ENCODE measurements around the gene RNF223. TPM values are rescaled to one million over a fixed set of nuclear protein-coding genes. Genes with fewer than 3 reads are reported as not detected.

The RNF223 gene
- not detected in 2 replicates for total RNA-seq (2014; rRNA removed; shearing (Covaris generic))

DNA sequence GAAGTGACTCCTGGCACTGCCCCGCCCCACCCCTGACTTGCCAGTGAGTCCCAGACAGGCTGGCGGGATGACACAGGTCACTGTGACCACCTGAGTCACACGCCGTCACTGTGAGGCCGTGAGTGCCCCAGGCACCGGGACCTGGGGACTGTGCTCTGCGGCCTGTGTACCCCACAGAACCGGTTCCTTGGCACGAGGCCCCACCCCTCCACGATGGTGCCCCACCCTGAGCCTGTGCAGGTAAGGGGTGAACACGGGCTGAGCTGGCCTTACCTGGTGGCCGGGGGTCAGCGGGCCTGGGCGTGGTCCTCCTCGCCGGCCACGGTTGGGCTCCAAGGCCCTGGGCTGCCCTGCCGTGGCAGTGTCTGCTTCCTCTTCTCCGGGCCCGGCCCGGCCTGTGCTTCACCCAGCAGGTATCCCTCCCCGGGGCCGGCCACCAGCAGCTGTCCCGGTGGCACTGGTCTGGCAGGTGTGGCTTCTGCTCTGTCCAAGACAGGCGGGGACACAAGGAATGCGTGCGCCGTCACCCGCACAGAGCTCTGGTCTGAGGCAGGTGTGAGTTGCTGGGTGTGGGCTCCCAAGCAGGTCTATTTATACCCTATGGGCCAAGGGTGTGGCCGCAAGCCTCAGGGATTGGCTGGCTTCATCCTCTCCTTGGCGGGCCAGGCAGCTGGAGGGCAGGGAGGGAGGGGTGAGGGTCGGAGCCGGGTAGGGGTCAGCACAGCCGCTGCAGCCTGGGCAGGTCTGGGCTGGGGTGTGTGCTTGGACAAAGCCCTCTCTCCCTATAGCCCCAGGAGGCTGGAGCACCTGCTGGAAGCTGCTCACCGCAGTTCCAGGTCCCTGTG lies at the start of gene RNF223:
Gene RNF223 (minus strand): TSS at position 564 of the 845 bp plus-strand sequence. CDS start 1,740 bp downstream, outside the sequence.
- H3K4me3 ChIP-seq (ENCODE audit: insufficient read depth, low read depth, low read length), result no peak within 1 kb of the TSS
- DNase-seq, result peak; percentile 74
- peaks cover 17% of the 10 kb centered on the region; the same call in 1 of the 2 replicates for H3K27me3 ChIP-seq (ENCODE audit: control insufficient read depth, insufficient read depth, low read length)
- H3K36me3 ChIP-seq (replicated peaks; ENCODE audit: control insufficient read depth, insufficient read depth, low read length), result no peaks in the 10 kb centered on the region

DNA sequence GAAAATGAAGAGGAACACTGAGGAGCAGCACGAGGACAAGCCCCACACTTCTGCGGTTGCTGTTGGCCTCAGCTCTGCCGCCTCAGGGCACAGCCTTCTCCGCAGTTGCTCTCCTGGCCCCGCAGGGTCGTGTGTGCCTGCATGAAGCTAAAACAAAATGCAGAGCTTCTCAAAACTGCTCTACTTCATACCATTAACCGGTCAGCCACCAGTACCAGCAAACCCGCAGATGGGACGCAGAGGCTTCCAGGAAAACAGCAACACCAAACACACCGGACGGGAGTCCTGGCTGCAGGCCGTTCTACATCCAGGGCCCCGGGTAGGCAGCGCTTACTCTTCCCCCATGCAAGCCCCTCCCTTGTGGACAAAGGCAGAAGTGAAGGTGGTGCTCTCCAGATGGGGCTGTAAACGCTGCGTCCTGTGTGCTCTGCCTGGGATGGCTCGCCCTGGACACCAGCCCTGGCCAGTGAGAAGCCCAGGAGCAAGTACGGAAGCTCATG lies 48.9 kb upstream of the RNF223 start:
- H3K4me3 ChIP-seq (ENCODE audit: insufficient read depth, low read depth, low read length), result no peak overlapping the region
- peaks cover 9% of the 10 kb centered on the region; the same call in 1 of the 2 replicates for H3K27me3 ChIP-seq (ENCODE audit: control insufficient read depth, insufficient read depth, low read length)
- H3K36me3 ChIP-seq (replicated peaks; ENCODE audit: control insufficient read depth, insufficient read depth, low read length), result no peaks in the 10 kb centered on the region
- peak; percentile 79 for DNase-seq

DNA sequence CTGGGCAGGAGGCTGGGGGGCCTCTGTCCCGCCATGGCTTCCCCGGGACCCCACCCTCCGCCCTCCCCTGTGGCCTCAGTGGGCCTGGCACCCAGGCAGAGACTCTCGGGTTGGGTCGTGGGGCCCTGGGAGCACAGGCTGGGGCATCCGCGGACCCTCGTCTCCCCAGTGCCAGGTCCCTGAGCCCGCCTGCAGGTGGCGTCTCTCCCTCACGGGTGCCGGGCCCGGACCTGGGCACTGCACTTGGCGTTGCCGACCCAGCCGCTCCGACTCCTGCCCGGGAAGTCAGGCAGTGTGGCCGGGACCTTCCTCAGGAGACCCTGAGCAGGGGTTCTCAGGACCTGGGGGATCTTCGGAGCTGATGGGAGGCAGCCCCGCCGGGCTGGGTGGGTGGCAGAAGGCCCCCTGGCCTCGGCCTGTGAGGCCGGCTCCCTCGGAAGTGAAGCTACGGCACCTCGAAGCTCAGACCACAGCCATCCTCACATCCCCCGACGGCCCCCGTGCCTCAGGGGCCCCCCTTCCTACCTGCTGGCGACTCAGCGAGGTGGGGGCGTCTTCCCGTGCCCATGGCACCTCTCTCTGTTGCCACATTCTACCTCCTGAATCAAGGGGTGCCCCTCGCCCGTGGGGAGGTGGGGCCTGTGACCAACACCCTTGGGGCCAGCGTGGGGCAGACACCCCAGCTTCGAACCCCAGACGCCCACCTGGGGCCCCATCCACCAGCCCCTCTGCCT lies 48.1 kb upstream of the RNF223 start:
- DNase-seq, result peak; percentile 98
- no peak overlapping the region for H3K4me3 ChIP-seq (ENCODE audit: insufficient read depth, low read depth, low read length)
- H3K27me3 ChIP-seq (ENCODE audit: control insufficient read depth, insufficient read depth, low read length), result peaks cover 15% of the 10 kb centered on the region
- H3K36me3 ChIP-seq (replicated peaks; ENCODE audit: control insufficient read depth, insufficient read depth, low read length), result no peaks in the 10 kb centered on the region

DNA sequence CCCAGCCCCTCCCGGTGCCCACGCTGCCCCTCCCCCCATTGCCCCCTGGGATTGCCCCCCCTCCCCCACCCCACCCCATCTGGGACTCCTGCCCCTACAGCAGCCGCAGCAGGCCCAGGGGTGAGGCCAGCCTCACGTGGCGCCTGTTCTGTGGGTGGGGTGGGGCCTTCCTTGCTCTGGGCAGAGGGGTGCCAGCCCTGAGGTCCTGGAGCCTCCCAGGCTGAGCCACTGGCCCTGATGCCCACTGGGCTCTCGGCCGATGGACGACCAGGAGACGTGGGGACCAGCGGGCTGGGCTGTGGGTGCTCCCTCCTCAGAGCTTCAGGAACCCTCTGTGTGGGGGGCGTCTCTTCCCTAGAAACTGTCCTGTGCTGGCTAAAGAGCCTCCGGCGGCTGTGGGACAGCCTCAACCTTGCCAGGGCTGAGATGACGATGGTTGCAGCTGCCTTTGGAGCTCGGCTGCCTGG lies 47.5 kb upstream of the RNF223 start:
- Histone ChIP-seq H3K27me3 (ENCODE audit: control insufficient read depth, insufficient read depth, low read length) (peaks cover 19% of the 10 kb centered on the region), H3K4me3 (ENCODE audit: insufficient read depth, low read depth, low read length) (no peak overlapping the region), H3K36me3 (replicated peaks; ENCODE audit: control insufficient read depth, insufficient read depth, low read length) (no peaks in the 10 kb centered on the region)
- peak; percentile 78 for DNase-seq

DNA sequence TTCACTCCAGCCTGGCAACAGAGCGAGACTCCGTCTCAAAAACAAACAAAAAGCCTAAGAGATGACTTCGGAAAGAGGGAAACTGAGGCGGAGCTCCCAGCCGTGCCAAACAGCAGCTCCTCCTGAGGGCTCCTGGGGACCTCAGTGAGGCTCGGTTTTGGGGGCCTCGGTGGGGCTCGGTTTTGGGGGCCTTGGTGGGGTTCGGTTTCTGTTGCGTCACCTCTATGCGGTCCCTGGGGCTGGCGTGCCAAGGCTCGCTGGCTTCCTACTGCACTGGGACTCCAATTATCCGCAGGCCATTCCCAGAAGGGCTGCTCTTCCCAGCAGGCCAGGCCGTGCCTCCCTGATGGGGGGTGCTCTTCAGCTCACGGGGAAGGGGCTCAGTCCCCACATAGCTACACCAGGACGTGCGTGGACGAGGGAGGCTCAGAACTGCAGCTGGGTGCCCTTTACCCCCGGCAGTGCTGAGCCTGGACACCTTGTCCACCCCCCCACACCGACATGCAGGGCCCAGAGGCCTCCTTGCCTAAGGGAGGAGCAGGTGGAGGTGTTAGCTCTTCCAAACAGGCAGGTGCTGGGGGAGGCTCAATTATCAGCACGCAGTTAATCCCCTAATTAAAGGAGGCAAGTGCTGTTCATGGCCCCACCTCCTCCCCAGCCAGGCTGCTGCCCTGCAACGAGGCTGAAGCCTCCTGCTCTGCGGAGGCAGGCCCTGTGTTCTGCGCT lies 46.9 kb upstream of the RNF223 start:
- DNase-seq, result peak; percentile 63
- peaks cover 21% of the 10 kb centered on the region for H3K27me3 ChIP-seq (ENCODE audit: control insufficient read depth, insufficient read depth, low read length)
- H3K36me3 ChIP-seq (replicated peaks; ENCODE audit: control insufficient read depth, insufficient read depth, low read length), result no peaks in the 10 kb centered on the region
- H3K4me3 ChIP-seq (ENCODE audit: insufficient read depth, low read depth, low read length), result no peak overlapping the region

DNA sequence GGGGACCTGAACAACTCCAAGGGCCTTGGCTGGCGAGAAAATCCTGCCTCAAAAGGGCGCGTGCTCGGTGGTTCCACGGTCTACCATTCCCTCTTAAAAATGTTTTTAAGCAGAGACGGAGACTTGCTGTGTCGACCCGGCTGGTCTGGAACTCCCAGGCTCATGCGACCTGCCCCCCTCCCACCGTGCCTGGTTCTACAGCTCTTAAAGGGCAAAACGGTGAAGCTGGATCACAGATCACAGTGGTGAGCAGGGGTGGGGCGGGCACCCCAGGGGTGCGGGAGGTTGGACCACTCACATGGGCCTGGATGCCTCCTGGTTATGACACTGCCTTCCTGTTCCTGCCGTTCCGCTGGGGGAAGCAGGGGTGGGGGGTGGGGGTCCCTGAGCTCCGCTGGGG lies 46.0 kb upstream of the RNF223 start:
- Histone ChIP-seq H3K27me3 (ENCODE audit: control insufficient read depth, insufficient read depth, low read length) (peaks cover 21% of the 10 kb centered on the region), H3K4me3 (ENCODE audit: insufficient read depth, low read depth, low read length) (no peak overlapping the region), H3K36me3 (replicated peaks; ENCODE audit: control insufficient read depth, insufficient read depth, low read length) (no peaks in the 10 kb centered on the region)
- peak; percentile 63 for DNase-seq

DNA sequence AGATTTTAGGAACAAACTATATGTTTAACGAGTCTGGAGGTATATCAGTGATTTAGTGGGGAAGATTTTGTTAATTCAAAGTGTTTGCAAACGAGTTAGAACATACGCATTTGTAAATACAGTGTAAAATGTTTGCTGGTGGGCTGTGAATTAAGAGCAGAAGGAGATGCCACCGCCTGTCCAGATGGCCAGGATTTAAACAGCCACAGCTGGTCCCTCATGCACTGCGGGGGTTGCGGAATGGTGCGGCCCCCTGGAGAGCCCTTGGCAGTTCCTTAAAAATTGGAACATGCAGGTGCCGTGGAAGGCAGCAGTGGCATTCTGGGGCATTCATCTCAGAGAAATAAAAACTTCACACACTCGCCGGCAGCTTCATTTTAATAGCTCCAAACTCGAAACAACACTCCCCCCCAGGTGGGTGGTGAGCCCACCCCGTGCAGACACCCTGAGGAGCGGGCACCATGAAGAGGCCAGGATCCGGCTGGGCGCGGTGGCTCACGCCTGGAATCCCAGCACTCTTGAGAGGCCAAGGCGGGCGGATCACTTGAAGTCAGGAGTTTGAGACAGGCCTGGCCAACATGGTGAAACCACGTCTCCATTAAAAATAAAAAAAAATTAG lies 45.3 kb upstream of the RNF223 start:
- Histone ChIP-seq H3K36me3 (replicated peaks; ENCODE audit: control insufficient read depth, insufficient read depth, low read length) (no peaks in the 10 kb centered on the region), H3K4me3 (ENCODE audit: insufficient read depth, low read depth, low read length) (no peak overlapping the region), H3K27me3 (ENCODE audit: control insufficient read depth, insufficient read depth, low read length) (peaks cover 21% of the 10 kb centered on the region)
- peak; percentile 46 for DNase-seq

DNA sequence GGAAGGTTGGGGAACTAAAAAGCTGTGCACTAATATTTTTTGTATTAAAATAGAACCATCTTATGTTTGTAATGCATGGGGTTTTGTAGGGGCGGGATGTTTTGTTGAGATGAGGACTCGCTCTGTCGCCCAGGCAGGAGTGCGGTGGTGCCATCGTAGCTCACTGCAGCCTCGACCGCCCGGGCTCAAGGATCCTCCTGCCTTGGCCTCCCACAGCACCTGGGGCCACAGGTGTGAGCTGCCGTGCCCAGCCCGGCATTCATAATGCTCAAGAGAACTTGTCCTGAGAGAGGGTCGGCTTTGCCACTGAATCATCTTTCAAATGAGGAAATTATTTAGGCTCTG lies 44.7 kb upstream of the RNF223 start:
- DNase-seq, result no peak
- H3K36me3 ChIP-seq (replicated peaks; ENCODE audit: control insufficient read depth, insufficient read depth, low read length), result no peaks in the 10 kb centered on the region

DNA sequence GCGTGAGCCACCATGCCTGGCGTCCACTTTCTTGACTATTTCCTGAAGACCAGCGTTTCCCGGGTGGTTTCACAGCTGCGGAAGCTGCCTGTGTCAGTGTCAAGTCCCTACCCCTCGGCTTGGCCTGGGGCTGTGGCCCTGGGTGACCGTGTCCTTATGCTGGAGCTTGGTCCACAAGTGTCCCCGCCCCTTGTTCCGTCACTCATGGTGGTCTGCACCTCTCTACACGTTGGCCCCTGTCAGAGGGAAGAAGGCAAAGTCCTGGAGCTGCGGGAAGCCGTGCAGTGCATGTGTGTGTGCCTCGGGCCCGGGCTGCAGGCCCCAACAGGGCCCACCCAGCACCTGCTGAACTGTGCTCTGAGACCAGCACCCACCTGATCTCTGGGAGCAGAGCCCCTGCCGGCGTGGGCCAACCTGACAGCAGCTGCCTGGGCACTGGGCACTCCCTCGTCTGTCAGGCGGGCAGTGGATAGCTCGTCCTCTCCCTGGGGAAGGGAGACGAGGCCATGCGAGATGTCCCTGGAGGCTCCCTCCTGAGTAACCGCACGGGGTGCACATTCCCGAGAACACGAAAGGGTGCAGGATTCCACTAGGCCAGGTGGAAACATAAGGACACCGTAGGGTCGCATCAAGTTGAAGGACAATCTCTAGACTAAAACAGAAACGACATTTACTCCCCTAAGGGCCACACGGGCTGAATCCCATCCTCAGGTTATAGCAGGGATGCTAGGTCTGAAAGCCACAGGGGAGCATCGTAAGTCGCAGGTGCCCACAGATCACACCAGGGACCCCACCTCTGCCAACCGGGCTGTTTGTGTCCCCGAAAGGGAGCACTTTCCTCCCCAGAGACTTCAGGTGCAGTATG lies 44.1 kb upstream of the RNF223 start:
- Histone ChIP-seq H3K36me3 (replicated peaks; ENCODE audit: control insufficient read depth, insufficient read depth, low read length) (no peaks in the 10 kb centered on the region), H3K4me3 (ENCODE audit: insufficient read depth, low read depth, low read length) (no peak overlapping the region), H3K27me3 (ENCODE audit: control insufficient read depth, insufficient read depth, low read length) (peaks cover 21% of the 10 kb centered on the region)
- DNase-seq, result peak; percentile 51

More for the DNA sequence above, 44.7 kb upstream of the RNF223 start:
- no peak overlapping the region for H3K4me3 ChIP-seq (ENCODE audit: insufficient read depth, low read depth, low read length)
- peaks cover 21% of the 10 kb centered on the region for H3K27me3 ChIP-seq (ENCODE audit: control insufficient read depth, insufficient read depth, low read length)

DNA sequence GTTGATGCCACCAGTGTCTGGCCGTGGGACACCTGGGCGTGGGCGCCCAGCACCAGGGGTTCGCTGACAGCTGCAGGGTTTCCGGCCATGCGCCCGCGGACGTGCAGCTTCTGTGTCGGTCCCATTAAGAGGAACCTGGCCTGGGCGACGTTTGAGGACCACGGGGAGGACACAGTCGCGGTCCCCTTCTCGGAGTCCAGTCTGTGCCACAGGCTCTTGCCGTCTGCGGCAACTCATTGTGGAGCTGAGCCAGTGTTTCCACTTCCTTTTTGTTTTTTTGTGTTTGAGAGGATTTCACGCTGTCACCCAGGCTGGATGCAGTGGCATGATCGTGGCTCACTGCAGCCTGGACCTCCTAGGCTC lies 43.3 kb upstream of the RNF223 start:
- H3K4me3 ChIP-seq (ENCODE audit: insufficient read depth, low read depth, low read length), result no peak overlapping the region

DNA sequence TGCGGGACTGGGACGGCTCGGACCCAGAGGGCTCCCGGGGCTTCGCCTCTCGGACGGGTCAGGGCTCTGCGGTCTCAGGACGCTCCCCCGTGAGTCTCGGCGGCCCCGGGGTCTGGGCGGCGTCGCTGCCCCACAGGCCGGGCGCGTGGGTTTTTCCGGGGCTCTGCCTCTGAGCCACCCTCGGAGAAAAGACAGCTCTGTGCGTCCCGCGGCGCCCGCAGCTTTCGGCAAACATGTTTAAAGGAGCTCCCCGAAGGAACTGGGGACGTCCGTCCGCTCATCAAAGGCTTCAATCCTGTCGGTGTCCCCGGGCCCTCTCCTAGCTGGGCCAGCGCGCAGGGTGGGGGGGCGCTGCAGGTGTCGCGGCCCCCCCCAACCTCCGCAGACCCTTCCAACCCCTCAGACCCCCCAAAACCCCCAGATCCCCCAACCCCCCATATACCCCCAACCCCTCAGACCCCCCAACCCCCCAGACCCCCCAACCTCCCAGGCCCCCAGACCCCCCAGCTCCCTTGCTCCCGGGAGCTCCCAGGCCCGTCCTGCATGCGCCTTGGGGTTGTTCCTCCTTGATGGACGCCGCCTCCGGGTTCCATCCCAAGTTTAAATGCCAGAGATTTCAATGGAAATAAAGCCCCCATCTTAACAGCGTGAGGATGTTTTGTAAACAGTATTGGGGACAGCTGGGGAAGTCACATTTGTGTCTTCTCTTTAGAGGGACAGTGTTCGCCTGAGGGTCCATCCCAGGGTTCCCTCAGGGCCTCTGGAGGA lies 42.8 kb upstream of the RNF223 start:
- Histone ChIP-seq H3K36me3 (replicated peaks; ENCODE audit: control insufficient read depth, insufficient read depth, low read length) (no peaks in the 10 kb centered on the region; the same call in 1 of the 2 replicates), H3K27me3 (ENCODE audit: control insufficient read depth, insufficient read depth, low read length) (peaks cover 21% of the 10 kb centered on the region), H3K4me3 (ENCODE audit: insufficient read depth, low read depth, low read length) (peak overlapping the region; percentile 50)
- peak; percentile 70 for DNase-seq

More for the DNA sequence above, 43.3 kb upstream of the RNF223 start:
- no peak for DNase-seq
- Histone ChIP-seq H3K27me3 (ENCODE audit: control insufficient read depth, insufficient read depth, low read length) (peaks cover 21% of the 10 kb centered on the region), H3K36me3 (replicated peaks; ENCODE audit: control insufficient read depth, insufficient read depth, low read length) (no peaks in the 10 kb centered on the region; the same call in 1 of the 2 replicates)

DNA sequence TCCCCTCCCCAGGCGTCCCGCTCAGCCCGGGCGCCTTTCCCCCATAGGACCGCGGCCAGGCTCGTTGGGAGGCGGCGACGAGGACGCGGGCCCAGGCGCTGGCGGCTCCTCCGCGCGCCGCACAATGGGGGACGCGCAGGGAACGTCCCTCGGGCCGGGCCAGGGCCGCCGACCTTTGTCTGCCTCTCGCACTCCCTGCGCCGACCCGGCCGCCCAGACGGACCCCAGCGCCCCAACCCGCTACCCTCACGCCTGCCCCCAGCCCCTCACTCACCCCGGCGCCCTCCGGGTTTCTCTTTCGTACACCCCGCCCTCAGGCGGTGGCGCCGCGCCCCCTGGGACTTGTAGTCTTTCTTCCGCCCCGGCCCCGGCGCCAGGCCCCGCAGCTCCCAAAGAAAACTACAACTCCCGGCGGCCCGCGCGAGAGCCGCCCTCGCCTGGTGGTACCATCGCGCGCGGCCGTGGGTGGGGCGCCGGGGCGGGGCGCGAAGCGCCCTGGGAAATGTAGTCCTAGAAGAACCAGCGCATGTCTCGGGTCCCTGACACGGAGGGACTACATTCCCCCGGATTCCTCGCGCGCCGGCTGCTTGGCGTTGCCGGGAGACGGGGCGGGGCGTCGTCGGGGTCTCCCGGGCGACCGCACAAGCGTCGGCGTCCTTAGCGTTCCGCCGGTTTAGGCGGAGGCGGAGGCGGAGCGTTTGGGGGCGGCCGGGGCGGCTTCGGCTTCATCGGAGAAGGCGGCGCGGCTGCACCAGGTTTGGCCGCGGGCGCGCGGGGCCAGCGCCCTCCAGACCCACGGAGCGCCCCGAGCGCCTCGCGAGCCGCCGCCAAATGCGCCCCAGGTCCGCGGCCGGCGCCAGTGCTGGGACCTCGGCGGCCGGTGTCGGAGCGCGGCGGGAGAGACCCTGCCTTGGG lies 41.9 kb upstream of the RNF223 start, which contains the start of gene C1orf159:
Gene C1orf159 (minus strand): TSS at position 304 of the 915 bp plus-strand sequence. CDS start 24,546 bp downstream, outside the sequence.
- DNase-seq, result peak; percentile 99
- peaks cover 21% of the 10 kb centered on the region for H3K27me3 ChIP-seq (ENCODE audit: control insufficient read depth, insufficient read depth, low read length)
- no peaks in the 10 kb centered on the region; the same call in 1 of the 2 replicates for H3K36me3 ChIP-seq (replicated peaks; ENCODE audit: control insufficient read depth, insufficient read depth, low read length)
- H3K4me3 ChIP-seq (ENCODE audit: insufficient read depth, low read depth, low read length), result peak within 1 kb of the TSS; percentile 87
